Measurements from ENCODE around the gene RHOXF2B.
A peak's percentile ranks its signal among the peaks of the same experiment; 100 is the strongest.
"Not testable (repeated sequence)": the region's sequence is repeated elsewhere in the genome, so short reads cannot be mapped to it uniquely, and the experiment has no call there.

The RHOXF2B gene

GRCh38 chrX:120077590-120077989 lies at the start of gene RHOXF2B:
TSS of gene RHOXF2B (minus strand) at chrX:120077690. CDS start at chrX:120077552, 138 bp downstream.
- not testable (repeated sequence) for DNase-seq

- no peak for DNase-seq
These were observed 48.0 kb upstream of the RHOXF2B start for GRCh38 chrX:120125444-120125843.

GRCh38 chrX:120120223-120120622 lies 42.7 kb upstream of the RHOXF2B start:
- DNase-seq, result no peak

GRCh38 chrX:120115438-120115963 lies 38.0 kb upstream of the RHOXF2B start, which contains the start of gene RHOXF1:
TSS of gene RHOXF1 (minus strand) at chrX:120115913. CDS start at chrX:120115862, 51 bp downstream.
- no peak for DNase-seq

- no peak for DNase-seq
These were observed 34.1 kb upstream of the RHOXF2B start for GRCh38 chrX:120111611-120112010.

GRCh38 chrX:120109378-120109777 lies 31.9 kb upstream of the RHOXF2B start:
- DNase-seq, result no peak

- DNase-seq, result not testable (repeated sequence)
These were observed 27.2 kb upstream of the RHOXF2B start for GRCh38 chrX:120104707-120105106.

- DNase-seq, result not testable (repeated sequence)
These were observed 23.6 kb upstream of the RHOXF2B start for GRCh38 chrX:120101057-120101456.

GRCh38 chrX:120090208-120090607 lies 12.7 kb upstream of the RHOXF2B start:
- no peak for DNase-seq

GRCh38 chrX:120087289-120088017 lies 10.0 kb upstream of the RHOXF2B start:
- no peak for DNase-seq

- not testable (repeated sequence) for DNase-seq
These were observed 8.2 kb upstream of the RHOXF2B start for GRCh38 chrX:120085553-120086185.

GRCh38 chrX:120066169-120066568 lies 11.3 kb downstream of the RHOXF2B start:
- not testable (repeated sequence) for DNase-seq

GRCh38 chrX:120042712-120043111 lies 34.8 kb downstream of the RHOXF2B start:
- DNase-seq, result not testable (repeated sequence)

GRCh38 chrX:120042247-120042646 lies 35.2 kb downstream of the RHOXF2B start:
- DNase-seq, result not testable (repeated sequence)

GRCh38 chrX:120040176-120040575 lies 37.3 kb downstream of the RHOXF2B start:
- not testable (repeated sequence) for DNase-seq

- not testable (repeated sequence) for DNase-seq
These were observed 38.3 kb downstream of the RHOXF2B start for GRCh38 chrX:120039087-120039733.

GRCh38 chrX:120036704-120037103 lies 40.8 kb downstream of the RHOXF2B start:
- DNase-seq, result no peak

GRCh38 chrX:120035522-120036309 lies 41.8 kb downstream of the RHOXF2B start:
- DNase-seq, result peak; percentile 32

GRCh38 chrX:120029354-120029753 lies 48.1 kb downstream of the RHOXF2B start:
- peak; percentile 0 for DNase-seq

GRCh38 chrX:120023259-120023658 lies 54.2 kb downstream of the RHOXF2B start:
- DNase-seq, result no peak

- DNase-seq, result no peak
These were observed 54.7 kb downstream of the RHOXF2B start for GRCh38 chrX:120022763-120023162.

All from SIG-M5 (cell line).